GM13976 (cell line): Measurements from ENCODE around the gene SAA1.
A peak's percentile ranks its signal among the peaks of the same experiment; 100 is the strongest.

ENCODE experiments used
- DNase-seq: peaks from one replicate; pipeline ENCODE4 v3.0.0; 2012; ENCODE audit warnings: low spot score
- in situ Hi-C: fragments of 300-500 bp; cut with MboI; formaldehyde crosslinking; loops from one replicate; pipeline ENCODE4 v1.12.0; 2022; ENCODE audit warnings: low sequenced_read_pairs, mixed read lengths, inconsistent platforms; ENCODE audit not compliant: unreplicated experiment
- TF ChIP-seq, protein P1 (sequence below): IDR thresholded peaks from 2 replicates; pipeline ENCODE4 v1.5.1; 2012; ENCODE audit warnings: borderline replicate concordance, mild to moderate bottlenecking; ENCODE audit not compliant: insufficient read depth; ENCODE audit errors: extremely low read depth, missing control alignments, control extremely low read depth

SAA1 gene

DNA sequence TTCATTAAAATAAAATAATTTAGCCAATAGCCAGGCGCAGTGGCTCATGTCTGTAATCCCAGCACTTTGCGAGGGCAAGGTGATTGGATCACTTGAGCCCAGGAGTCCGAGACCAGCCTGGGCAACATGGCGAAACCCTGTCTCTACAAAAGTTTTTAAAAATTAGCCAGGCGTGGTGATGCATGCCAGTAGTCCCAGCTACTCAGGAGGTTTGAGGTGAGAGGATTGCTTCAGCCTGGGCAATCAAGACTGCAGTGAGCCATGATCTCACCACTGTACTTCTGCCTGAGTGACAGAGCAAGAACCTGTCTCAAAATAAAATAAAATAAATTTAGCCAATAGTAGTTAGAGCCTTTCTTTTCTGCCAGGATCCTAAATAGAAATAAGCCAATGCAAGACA lies 43.6 kb downstream of the SAA1 start:
- no peak for DNase-seq
- TF ChIP-seq, protein P1, sequence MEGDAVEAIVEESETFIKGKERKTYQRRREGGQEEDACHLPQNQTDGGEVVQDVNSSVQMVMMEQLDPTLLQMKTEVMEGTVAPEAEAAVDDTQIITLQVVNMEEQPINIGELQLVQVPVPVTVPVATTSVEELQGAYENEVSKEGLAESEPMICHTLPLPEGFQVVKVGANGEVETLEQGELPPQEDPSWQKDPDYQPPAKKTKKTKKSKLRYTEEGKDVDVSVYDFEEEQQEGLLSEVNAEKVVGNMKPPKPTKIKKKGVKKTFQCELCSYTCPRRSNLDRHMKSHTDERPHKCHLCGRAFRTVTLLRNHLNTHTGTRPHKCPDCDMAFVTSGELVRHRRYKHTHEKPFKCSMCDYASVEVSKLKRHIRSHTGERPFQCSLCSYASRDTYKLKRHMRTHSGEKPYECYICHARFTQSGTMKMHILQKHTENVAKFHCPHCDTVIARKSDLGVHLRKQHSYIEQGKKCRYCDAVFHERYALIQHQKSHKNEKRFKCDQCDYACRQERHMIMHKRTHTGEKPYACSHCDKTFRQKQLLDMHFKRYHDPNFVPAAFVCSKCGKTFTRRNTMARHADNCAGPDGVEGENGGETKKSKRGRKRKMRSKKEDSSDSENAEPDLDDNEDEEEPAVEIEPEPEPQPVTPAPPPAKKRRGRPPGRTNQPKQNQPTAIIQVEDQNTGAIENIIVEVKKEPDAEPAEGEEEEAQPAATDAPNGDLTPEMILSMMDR: no peak
- in situ Hi-C loops: no loop called here

DNA sequence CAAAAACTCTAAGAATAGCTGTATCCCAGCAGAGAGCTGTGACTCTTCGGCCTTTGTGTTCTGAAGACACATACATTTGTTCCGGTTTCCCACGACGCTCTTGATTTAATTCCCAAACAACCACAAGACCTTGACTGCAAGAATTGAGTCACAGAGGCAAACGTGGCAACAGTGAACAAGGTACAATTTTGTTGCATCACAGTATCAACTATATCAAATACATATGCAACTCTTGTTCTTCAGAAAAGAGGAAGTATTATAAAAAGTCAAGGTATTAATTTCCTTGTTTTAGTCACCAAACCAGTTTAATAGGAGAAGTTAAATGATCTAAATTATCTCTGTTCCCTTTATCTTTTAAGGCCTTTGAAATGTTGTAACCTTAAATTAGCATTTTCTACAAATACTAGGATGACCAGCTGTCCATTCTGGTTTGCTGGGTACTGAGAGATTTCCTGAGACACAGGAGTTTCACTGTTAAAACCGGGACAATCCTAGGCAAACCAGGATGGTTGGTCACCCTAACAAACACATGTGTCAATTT lies 44.8 kb downstream of the SAA1 start:
- TF ChIP-seq, protein P1: no peak
- peak; percentile 37 for DNase-seq
- in situ Hi-C loops: no loop called here

DNA sequence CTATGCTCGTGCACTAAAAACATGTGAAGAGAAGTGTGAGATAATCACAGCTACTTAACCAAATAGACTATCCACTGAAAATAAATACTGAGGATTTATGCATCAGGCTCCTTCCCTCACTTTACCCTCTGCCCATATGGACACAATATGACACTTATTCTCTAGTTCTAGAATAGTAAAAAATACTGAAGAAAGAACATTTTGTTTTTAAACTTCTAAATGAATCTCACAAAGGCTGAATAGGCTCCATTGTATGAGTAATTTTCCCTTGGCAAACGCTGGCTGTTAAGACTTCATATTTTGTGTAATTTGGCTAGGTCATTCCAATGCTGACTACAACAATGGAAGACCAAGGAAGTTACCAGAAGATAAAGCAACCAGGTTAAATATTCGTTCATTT lies 45.9 kb downstream of the SAA1 start:
- TF ChIP-seq, protein P1: no peak
- in situ Hi-C loops: no loop called here
- DNase-seq: no peak

DNA sequence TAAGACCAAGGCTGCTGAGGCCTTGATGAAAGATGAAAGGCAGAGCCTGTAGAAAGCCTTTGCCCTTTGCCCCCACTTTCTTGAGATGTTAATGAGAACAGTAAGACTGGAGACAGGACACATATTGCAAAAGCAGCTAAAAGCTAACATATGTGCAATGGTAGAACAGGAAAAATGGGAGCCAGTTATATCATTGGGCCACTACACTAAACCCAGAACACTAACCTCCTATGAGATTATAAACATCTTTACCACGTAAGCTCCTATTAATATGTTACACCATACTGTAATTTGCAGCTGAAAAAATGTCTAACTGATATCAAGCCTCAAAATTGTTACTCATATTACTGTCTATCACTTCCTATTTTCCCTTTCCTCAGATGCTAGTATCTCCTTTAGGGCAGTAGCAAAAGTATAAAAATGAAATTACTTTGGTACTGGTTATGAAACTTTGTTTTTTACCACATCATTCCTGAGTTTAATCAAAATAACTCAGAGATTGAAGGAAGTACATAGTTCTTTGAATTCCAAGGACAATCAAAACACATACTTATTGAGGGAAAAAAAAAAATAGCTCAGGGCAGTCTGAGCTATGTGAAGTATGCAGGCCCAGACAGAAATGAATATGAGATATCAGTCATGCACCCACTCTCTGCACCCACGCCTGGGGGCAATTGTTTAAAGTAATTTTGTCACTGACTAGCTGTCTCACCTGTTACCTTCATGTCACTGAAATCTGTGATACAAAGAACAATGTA lies 46.8 kb downstream of the SAA1 start:
- in situ Hi-C loops: no loop called here
- no peak for DNase-seq
- TF ChIP-seq, protein P1: no peak

DNA sequence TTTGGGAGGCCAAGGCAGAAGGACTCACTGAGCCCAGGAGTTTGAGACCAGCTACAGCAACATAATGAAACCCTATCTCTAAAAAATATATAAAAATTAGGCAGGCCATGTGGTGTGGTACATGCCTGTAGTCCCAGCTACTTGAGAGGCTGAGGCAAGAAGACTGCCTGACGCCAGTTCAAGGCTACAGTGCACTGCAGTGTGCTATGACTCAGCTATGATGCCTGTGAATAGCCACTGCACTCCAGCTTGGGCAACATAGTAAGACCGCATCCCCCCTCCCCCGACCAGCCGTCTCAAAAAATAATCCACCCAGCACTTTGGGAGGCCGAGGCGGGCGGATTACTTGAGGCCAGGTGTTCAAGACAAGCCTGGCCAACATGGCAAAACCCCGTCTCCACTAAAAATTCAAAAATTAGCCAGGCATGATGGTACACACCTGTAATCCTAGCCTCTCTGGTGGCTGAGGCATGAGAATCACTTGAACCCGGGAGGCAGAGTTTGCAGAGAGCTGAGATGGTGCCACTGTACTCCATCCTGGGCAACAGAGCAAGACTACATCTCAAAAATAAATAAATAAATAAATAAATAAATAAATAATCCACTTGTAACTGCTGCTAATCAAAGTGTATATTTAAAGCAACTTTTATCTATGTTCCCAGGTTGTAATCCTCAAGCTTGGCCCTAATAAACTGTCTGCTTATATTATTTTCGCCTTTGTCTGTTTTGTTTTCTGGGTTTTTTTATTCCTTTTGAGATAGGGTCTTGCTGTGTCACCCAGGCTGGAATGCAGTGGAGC lies 48.1 kb downstream of the SAA1 start:
- in situ Hi-C loops: no loop called here
- no peak for DNase-seq
- TF ChIP-seq, protein P1: no peak

GRCh38 chr11:18314784-18315523 lies 48.9 kb downstream of the SAA1 start:
- in situ Hi-C loops: no loop called here
- TF ChIP-seq, protein P1: no peak

More at GRCh38 chr11:18314784-18315523, 48.9 kb downstream of the SAA1 start:
- DNase-seq: no peak
